GM19467 (cell line): ENCODE measurements around the gene HS3ST4.
"Not testable (repeated sequence)": the region's sequence is repeated elsewhere in the genome, so short reads cannot be mapped to it uniquely, and the experiment has no call there.

Experiments
- ATAC-seq: cut with Tn5 transposase; IDR thresholded peaks from one replicate; pipeline ENCODE4 v1.9.1; 2021; ENCODE audit warnings: mild to moderate bottlenecking, moderate library complexity; ENCODE audit not compliant: unreplicated experiment

HS3ST4 gene

DNA sequence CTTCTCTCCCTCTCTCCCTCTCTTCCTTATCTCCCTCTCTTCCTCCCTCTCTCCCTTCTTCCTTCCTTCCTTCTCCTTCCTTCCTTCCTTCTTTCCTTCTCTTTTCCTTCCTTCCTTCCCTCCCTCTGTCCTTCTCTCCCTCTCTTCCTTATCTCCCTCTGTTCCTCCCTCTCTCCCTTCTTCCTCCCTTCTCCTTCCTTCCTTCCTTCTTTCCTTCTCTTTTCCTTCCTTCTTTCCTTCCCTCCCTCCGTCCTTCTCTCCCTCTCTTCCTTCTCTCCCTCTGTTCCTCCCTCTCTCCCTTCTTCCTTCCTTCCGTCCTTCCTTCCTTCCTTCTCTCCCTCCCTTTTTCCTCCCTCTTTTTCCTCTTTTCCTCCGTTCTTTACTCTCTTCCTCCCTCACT lies 38.6 kb downstream of the HS3ST4 start:
- no peak for ATAC-seq

DNA sequence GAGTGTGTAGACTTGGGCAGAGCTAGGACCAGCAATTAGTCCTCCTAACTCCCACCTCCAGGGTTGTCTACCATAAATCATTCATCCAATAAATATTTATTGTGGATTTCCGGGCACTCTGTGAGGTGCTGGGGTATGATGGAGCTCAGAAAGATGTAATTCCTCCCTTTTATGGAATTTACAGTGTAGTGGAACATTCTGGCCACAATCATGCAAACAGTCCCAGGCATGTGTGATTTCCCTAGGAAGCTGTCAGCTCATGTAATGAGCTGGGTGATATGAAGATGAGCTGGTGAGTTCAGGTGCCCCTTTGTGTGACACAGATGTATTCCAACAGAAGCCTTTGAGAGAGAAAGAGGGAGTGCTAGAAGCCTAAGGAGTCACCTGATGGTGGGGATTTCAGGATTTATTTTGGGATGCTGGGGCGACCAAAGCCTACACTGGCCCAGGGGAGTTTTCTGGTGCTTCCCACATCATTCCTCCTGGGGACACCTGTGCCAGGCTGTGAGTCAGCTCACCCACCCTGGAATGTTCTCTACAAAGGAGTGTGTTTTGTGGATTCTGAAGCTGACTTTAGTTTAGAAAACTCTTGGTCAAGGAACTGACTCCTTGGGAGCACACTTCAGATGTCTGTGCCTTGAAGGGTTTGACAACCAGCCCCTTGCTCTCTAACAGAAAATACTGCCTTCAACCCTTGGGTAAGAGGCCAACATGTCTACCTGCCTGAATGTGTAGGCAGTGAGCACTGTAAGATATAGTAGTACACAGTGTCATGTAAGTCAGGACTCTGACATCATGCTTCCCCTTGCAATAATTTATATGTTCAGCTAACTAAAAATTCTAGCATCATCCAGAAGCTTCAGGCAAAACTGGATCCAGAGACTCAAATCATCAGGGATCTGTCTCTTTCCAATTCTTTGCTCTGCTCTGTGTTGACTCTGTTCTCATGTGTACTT lies 42.9 kb downstream of the HS3ST4 start:
- no peak for ATAC-seq

DNA sequence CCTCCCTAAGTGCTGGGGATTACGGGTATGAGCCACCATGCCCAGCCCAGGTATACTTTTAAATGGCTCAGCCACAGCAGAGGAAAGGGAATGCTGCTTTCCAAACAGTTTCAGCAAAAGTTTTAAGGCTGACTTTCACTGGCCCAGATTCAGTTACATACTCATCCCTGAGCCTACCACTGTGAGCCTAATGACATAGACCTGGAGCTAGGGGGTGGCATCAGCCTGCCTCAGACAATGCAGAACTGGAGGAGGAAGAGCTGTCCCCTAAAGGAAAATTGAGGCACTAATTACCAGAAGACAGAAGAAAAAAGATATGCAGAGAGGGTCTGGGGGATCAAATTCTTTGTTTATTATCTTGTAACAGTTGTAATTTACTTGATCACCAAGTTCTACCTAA lies 43.9 kb downstream of the HS3ST4 start:
- ATAC-seq, result no peak

DNA sequence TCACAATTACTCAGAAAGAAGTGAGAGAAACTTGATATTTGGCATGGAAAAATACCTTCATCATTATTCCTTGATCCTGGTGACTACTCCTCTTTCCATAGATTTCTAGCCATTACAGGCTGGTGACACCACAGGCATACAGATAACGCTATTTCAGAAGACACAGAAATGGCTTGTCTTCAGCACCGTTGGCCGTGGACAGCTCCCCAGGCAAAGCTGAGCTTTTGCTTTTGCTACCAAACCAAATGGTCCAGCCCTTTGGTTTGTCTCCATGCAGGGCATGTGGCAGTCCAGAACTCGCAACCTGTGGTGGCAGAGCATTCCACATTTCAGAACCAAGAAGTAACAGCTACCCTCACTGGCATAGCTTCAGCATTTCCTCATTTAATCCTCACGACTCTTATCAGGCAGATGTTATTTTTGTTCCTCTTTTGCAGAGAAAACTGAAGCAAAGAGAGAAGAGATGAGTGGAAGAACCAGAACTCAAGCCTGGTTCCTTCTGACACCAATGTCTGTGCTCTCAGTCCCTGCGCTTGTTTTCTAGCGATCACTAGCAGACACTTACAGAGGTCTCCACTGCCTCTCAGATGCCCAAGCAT lies 55.5 kb downstream of the HS3ST4 start:
- no peak for ATAC-seq

DNA sequence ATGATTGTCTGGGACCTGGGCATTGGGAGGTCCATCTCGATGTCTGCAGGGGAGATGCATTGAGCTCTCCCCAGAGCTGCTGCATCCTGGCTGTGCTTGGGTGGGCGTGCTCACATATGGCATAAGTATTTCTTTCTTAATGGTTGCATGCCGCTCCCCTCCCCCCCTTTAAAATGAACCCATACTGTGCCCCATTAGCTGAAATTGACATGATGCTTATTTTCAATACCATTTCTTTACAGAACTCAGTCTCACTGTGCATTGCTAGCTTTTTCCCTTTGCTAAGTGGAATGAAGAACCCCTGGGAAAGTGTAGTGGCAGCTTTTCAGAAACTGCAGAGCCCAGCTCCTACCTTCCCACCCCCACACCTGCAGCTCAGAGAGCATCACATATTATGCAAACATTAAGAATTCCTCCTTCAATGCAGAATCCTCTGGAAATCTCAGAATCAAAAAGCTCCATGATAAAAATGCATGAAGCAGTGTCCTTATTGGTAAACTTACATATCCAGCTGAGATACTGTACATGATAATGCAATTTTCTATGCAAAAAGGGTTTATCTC lies 56.4 kb downstream of the HS3ST4 start:
- ATAC-seq, result no peak

DNA sequence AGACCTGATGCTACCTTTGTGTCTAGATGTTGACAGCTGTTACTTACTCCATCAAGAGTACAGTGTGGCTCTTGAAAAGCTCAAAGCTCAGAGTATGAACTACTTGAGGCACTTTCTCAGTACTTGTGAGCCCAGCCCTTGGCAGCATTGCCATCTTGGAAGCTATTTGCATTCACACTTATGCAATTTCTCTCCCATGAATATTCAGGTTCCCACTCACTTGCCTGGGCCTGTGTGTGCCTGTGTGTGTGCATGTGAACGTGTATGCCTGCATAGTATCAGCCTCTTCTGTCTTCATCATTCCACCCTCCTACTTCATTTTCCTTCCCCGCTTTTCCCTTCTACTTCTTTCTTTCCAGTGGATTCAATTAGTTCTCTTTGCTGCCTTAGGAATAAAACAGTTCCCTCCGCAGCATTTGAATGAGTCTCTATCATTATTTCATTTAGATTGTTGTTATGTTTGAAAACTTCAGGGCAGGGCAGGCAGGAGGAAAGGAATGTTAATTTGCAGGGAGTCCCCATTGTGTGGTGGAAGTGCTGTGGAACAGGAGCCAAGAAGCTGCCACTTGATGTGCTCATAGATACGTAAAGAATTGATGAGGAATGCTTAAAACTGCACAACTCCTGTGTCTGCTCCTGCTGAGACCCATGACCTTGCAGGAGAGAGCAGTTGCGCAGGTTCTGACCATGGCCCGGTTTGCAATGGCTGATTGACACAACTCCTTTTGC lies 58.9 kb downstream of the HS3ST4 start:
- ATAC-seq, result no peak

DNA sequence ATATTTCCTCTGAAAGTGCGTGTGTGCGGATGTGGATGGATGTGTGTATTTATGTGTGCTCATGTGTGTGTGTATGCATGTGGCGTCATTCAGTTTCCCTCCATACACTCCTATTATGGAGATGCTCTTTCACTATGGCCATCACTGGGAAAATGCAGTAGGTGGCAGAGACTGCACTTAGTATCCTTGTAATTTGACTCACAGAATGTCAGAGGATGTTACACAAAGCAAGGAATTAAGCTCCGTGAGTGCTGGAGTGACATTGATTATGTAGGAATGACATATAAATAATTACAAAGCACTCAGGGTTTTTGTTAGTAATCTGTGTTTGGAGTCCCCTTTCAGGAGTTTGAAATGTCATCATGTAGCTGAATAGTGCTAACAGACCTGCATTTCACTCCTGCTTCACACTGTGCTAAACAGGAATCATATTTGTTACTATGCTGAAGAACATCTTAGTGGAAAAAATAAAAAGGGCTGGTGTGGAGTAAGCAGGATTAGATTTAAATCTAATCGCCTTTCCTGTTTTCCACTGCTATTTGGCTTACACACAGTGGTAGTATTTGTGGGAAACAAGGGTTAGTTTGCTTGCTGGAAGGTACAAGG lies 59.6 kb downstream of the HS3ST4 start:
- ATAC-seq, result no peak

DNA sequence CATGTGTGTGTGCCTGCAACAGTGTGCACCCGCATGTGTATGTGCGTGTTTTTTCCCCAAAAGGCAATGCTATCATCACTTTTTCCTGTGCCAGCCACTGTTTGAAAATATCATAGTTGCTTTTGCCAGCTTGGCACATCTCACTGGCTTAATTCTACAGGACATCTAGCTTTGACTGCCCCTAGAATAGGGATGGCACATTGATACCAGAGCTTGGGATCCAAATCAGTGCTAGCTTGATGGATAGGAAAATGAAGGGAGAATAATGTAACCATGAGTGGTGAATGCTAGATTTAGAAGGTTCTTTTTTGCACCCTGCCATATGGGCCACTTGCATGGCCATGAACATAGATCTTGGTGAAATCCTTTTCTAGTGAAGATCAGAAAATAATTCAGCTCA lies 72.7 kb downstream of the HS3ST4 start:
- no peak for ATAC-seq

GRCh38 chr16:25771216-25771615 lies 79.5 kb downstream of the HS3ST4 start:
- no peak for ATAC-seq

DNA sequence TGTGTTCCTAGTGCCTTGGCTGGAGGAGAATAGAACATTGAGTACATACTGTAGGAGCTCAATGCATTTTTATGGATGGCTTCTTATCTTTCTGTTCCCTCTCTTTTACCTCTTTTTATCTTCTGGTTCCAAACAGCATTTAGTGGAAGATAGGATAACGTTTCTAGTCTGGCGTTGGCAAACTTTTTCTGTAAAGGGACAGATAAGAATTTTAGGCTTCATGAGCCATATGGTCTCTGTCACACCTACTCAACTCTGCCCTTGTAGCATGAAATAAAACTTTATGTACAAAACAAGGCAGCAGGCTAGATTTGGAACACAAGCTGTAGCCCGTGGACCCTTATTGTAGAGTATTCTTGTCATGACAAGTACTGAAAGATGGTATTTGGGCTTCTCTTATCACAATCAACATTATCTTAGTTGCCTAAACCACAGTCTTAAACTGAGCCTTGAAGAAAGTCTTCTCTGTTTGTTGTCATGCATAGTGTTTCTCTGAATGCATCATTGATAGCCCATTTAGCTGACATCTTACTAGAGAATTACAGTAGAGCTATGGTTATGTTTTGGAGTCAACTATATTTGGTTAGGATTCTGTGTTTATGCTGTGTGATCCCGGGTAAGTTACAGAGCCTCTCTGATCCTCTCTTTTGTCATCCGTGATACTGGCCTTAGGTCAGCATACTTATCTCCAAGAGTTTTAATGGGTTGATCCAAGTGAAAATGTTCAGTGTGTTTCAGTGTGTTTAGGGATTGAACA lies 80.2 kb downstream of the HS3ST4 start:
- ATAC-seq, result no peak

DNA sequence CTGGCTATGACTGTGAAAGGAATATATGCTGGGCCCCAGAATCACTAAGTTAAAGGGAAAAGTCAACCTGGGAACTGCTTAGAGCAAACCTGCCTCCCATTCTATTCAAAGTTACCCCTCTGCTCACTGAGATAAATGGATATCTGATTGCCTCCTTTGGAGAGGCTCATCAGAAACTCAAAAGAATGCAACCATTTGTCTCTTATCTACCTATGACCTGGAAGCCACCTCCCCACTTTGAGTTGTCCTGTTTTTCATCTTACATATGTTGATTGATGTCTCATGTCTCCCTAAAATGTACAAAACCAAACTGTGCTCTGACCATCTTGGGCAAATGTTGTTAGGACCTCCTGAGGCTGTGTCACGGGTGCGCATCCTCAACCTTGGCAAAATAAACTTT lies 84.5 kb downstream of the HS3ST4 start:
- ATAC-seq, result not testable (repeated sequence)

DNA sequence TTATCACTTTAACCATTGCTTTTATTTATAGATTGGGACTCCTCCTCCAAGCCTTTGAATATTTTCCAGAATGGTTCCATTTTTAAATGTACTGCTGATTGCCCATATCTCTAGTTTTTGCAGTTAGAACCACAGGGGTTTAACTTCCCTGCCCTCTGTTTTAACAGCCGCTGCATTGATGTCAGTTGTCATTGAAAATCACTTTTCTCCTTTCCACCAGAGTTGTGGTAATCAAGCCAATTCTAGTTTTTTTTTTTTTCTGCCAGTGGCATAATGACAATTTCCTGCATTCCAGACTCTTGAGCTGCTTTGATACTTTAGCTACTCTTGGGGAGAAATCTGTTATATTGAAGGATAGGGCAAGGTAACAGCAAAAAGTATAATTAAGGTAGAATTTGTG lies 91.5 kb downstream of the HS3ST4 start:
- ATAC-seq, result no peak

- ATAC-seq, result no peak
These were observed 93.6 kb downstream of the HS3ST4 start for GRCh38 chr16:25785361-25785760.

- no peak for ATAC-seq
These were observed 95.0 kb downstream of the HS3ST4 start for GRCh38 chr16:25786748-25787147.

DNA sequence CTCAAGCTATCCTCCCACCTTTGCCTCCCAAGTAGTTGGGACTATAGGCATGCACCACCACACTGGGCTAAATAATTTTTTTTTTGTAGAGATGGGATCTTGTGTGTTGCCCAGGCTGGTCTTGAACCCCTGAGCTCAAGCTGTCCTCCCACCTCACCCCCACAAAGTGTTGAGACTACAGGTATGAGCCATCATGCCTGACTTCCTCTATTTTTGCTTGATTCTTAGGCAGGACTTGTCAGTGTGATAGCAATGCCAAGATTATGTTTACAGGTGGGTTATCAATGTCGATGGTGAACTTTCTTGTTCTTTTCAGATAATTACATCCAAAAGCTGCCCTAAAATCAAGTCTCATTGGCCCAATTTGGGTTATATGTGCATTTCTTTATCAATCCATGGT lies 96.9 kb downstream of the HS3ST4 start:
- no peak for ATAC-seq

DNA sequence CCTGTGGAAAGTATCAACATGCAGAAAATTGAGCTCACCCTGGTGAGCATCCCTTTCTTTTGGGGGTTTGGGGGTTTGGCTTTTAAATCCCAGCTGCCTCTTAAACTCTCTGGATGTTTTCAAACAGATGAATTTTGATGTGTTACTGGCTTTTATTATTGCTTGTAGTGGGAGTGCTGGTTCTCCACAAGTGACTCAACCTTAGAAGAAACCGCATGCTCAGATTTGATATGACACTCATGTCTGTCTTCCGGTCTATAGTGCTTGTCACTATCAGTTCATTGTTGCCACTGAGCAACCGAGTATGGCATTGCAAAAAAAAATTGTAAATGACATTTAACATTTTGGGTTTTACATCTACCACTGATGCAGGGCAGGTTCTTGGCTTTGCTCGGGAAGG lies 104.5 kb downstream of the HS3ST4 start:
- ATAC-seq, result no peak

GRCh38 chr16:25798065-25798464 lies 106.3 kb downstream of the HS3ST4 start:
- no peak for ATAC-seq

DNA sequence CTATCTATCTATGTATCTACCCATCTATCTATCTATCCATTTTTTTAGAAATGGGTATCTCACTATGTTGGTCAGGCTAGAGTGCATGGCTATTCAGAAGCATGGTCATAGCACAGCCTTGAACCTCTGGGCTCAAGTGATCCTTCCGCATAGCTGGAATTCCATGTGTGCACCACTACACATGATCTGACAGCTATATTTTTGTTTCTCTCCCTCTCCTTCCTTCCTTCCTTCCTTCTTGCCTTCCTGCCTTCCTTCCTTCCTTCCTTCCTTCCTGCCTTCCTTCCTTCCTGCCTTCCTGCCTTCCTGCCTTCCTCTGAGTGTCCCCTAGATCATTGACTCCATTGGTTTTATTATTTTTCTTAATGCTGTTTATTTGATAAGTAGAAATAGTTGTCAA lies 108.1 kb downstream of the HS3ST4 start:
- ATAC-seq, result no peak

DNA sequence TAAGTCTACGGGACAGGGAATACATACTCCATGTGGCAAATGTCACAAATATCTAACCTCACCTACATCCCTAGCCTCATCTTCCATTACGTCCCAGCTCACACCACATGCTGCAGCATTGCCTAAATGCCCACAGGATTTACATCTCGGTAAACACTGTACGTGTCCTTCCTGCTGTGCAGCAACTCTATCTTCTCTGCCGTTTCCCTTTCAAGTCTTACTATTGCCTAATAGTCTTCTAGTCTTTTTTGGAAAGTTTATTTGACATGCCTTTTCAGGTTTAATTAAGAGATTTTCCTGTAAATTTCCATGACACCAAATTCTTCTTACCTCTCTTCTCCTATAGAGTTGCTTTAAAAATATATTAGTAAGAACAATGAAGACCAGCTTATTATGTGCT lies 120.5 kb downstream of the HS3ST4 start:
- no peak for ATAC-seq

DNA sequence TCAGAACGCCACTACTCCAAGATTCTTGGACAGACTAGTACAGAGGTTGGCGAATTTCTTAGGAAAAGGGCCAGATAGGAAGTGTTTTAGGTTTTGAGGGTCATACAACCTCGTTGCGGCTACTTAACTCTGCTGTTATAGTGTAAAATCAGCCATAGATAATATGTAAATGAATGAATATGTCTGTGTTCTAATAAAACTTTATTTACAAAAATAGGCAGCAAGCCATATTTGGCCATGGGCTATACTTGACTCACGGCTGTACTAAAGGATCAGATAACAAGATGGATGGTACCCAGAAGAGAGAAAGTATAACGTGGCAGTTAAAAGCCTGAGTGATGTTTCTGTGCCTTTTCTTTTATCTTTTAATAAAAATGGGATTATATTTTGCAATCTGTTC lies 125.5 kb downstream of the HS3ST4 start:
- no peak for ATAC-seq
